A172 (cell line): ENCODE results near the gene CELSR3. TPM values are rescaled to one million over a fixed set of nuclear protein-coding genes. Genes with fewer than 3 reads are reported as not detected.
A peak's percentile ranks its signal among the peaks of the same experiment; 100 is the strongest.

ENCODE experiments used
- DNase-seq: peaks from one replicate; pipeline ENCODE4 v3.0.0-alpha.2; 2015; ENCODE audit warnings: low spot score
- total RNA-seq: library from RNA; depleted of rRNA; stranded (reverse); fragments of >200 nt; shearing (Covaris generic); gene quantifications from 2 replicates; pipeline ENCODE4 v1.2.3, GENCODE V29; 2014; rRNA removed

Gene CELSR3
- 4.9 and 5.8 TPM in 2 replicates for total RNA-seq

GRCh38 chr3:48662753-48663488, at the start of gene CELSR3:
Gene CELSR3, minus strand, starts transcription at chr3:48662886. Its CDS starts 252 bp downstream, at chr3:48662634.
- DNase-seq, result peak; percentile 75

- DNase-seq, result peak; percentile 12
Measured at GRCh38 chr3:48711727-48712126, 49.0 kb upstream of the CELSR3 start.

GRCh38 chr3:48709051-48709461, 46.4 kb upstream of the CELSR3 start:
- DNase-seq, result peak; percentile 38

GRCh38 chr3:48708481-48708889, 45.8 kb upstream of the CELSR3 start:
- DNase-seq, result no peak

- no peak for DNase-seq
Measured at GRCh38 chr3:48707157-48707556, 44.5 kb upstream of the CELSR3 start.

- DNase-seq, result no peak
Measured at GRCh38 chr3:48702320-48702920, 39.7 kb upstream of the CELSR3 start.

- no peak for DNase-seq
Measured at GRCh38 chr3:48700731-48701405, 38.2 kb upstream of the CELSR3 start.

- no peak for DNase-seq
Measured at GRCh38 chr3:48698891-48699290, 36.2 kb upstream of the CELSR3 start.

GRCh38 chr3:48697952-48698351, 35.3 kb upstream of the CELSR3 start:
- DNase-seq, result no peak

- DNase-seq, result no peak
Measured at GRCh38 chr3:48696601-48697000, 33.9 kb upstream of the CELSR3 start.

- DNase-seq, result no peak
Measured at GRCh38 chr3:48696156-48696555, 33.5 kb upstream of the CELSR3 start.

- DNase-seq, result peak; percentile 72
Measured at GRCh38 chr3:48695393-48695753, 32.7 kb upstream of the CELSR3 start.

GRCh38 chr3:48694610-48695392, 32.1 kb upstream of the CELSR3 start:
- DNase-seq, result peak; percentile 81

- DNase-seq, result no peak
Measured at GRCh38 chr3:48693826-48694225, 31.1 kb upstream of the CELSR3 start.

GRCh38 chr3:48692551-48692950, 29.9 kb upstream of the CELSR3 start:
- no peak for DNase-seq

GRCh38 chr3:48690846-48691458, 28.3 kb upstream of the CELSR3 start:
- no peak for DNase-seq

- DNase-seq, result no peak
Measured at GRCh38 chr3:48689384-48689783, 26.7 kb upstream of the CELSR3 start.

GRCh38 chr3:48688737-48689075, 26.0 kb upstream of the CELSR3 start:
- DNase-seq, result no peak

- DNase-seq, result no peak
Measured at GRCh38 chr3:48688032-48688736, 25.5 kb upstream of the CELSR3 start.

- DNase-seq, result no peak
Measured at GRCh38 chr3:48687220-48687678, 24.6 kb upstream of the CELSR3 start.
